ENCODE data around the gene DUOXA1. TPM values are rescaled to one million over a fixed set of nuclear protein-coding genes. Genes with fewer than 3 reads are reported as not detected.

The DUOXA1 gene
- total RNA-seq, 1 experiment from 2014 or later, result 0.09 TPM

DNA sequence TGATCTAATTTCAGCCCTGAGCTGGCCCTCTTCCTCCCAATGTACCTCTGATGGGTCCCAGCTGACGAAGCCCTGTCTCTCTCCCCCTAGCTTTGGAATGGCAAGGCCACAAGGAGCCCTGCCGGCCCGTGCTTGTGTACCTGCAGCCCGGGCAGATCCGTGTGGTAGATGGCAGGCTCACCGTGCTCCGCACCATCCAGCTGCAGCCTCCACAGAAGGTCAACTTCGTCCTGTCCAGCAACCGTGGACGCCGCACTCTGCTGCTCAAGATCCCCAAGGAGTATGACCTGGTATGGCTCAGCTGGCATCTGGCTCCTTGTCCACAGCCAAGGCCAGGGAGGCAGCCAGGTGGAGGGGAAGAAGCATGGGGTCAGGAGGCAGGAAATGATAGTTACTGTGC is 14.3 kb upstream of the DUOXA1 start:
- POLR2A ChIA-PET, result no interaction called here
- CTCF ChIA-PET, result interaction anchor here (2.0 to 2.6 kb wide), 3 partner anchors 17 to 26 kb away, joined by 6 to 9 read pairs (median 7); no protein-coding TSS in a partner anchor
- ATAC-seq, result no peak; the same call in 1 of the 2 replicates
- Mint-ChIP-seq H3K36me3 (no peaks in the 10 kb centered on the region), H3K9me3 (no peaks in the 10 kb centered on the region), H3K27me3 (ENCODE audit: low read depth) (peaks cover 15% of the 10 kb centered on the region), H3K4me1 (peaks cover 2% of the 10 kb centered on the region; the same call in 1 of the 2 replicates), H3K4me3 (no peak overlapping the region), H3K27ac (no peak overlapping the region)
- TF ChIP-seq CTCF (IDR thresholded peaks at IDR 0.05) (no peak), PRDM15 (CRISPR knock-in tag; IDR thresholded peaks at IDR 0.05) (no peak), ERG (CRISPR knock-in tag; IDR thresholded peaks at IDR 0.05) (no peak), NFATC4 (CRISPR knock-in tag; IDR thresholded peaks at IDR 0.05) (no peak), E2F5 (CRISPR knock-in tag; IDR thresholded peaks at IDR 0.05) (no peak), OVOL2 (CRISPR knock-in tag; IDR thresholded peaks at IDR 0.05; ENCODE audit: borderline replicate concordance) (no peak), MXD4 (CRISPR knock-in tag; IDR thresholded peaks at IDR 0.05; ENCODE audit: borderline replicate concordance) (no peak), USF2 (CRISPR knock-in tag; IDR thresholded peaks at IDR 0.05) (no peak), ZNF396 (CRISPR knock-in tag; IDR thresholded peaks at IDR 0.05; ENCODE audit: borderline replicate concordance) (no peak), NR3C1 (CRISPR knock-in tag; conservative IDR thresholded peaks at IDR 0.05; ENCODE audit: low read depth) (no peak), ZNF138 (CRISPR knock-in tag; conservative IDR thresholded peaks at IDR 0.05) (no peak)
- TF ChIP-seq, protein P1, sequence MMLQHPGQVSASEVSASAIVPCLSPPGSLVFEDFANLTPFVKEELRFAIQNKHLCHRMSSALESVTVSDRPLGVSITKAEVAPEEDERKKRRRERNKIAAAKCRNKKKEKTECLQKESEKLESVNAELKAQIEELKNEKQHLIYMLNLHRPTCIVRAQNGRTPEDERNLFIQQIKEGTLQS (CRISPR knock-in tag; conservative IDR thresholded peaks at IDR 0.05), result no peak
- TF ChIP-seq, protein P2, sequence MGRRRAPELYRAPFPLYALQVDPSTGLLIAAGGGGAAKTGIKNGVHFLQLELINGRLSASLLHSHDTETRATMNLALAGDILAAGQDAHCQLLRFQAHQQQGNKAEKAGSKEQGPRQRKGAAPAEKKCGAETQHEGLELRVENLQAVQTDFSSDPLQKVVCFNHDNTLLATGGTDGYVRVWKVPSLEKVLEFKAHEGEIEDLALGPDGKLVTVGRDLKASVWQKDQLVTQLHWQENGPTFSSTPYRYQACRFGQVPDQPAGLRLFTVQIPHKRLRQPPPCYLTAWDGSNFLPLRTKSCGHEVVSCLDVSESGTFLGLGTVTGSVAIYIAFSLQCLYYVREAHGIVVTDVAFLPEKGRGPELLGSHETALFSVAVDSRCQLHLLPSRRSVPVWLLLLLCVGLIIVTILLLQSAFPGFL (CRISPR knock-in tag; IDR thresholded peaks at IDR 0.05; ENCODE audit: borderline replicate concordance), result no peak
- TF ChIP-seq, protein P3, sequence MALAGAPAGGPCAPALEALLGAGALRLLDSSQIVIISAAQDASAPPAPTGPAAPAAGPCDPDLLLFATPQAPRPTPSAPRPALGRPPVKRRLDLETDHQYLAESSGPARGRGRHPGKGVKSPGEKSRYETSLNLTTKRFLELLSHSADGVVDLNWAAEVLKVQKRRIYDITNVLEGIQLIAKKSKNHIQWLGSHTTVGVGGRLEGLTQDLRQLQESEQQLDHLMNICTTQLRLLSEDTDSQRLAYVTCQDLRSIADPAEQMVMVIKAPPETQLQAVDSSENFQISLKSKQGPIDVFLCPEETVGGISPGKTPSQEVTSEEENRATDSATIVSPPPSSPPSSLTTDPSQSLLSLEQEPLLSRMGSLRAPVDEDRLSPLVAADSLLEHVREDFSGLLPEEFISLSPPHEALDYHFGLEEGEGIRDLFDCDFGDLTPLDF (CRISPR knock-in tag; IDR thresholded peaks at IDR 0.05), result no peak
- DNase-seq (ENCODE audit: low spot score), result no peak
